NB4 (cell line): ENCODE data around the gene SYNPO.

Source experiments
- CTCF ChIP-seq: IDR thresholded peaks from one replicate; pipeline ENCODE4 v1.5.1; 2012; ENCODE audit warnings: low read depth, low read length
- MYC ChIP-seq: IDR thresholded peaks from 2 replicates; pipeline ENCODE4 v1.6.1; 2011; ENCODE audit warnings: low read depth, low read length
- POLR2A ChIP-seq: IDR thresholded peaks from 2 replicates; pipeline ENCODE4 v1.6.1; 2011; ENCODE audit warnings: mild to moderate bottlenecking; ENCODE audit not compliant: insufficient read length; ENCODE audit errors: extremely low read depth

GRCh38 chr5:150615141-150615699 is 25.2 kb upstream of the SYNPO start:
- no peak for TF ChIP-seq CTCF
- no peak for TF ChIP-seq POLR2A
- TF ChIP-seq MYC = no peak
